Measurements from ENCODE around the gene GP5.

GP5 gene

GRCh38 chr3:194422188-194422587 is 23.1 kb upstream of the GP5 start:
- TF ChIP-seq CTCF (conservative IDR thresholded peaks at IDR 0.05) = no peak
- peak overlapping the region; percentile 30; the same call in 1 of the 2 replicates for H3K27ac ChIP-seq

GRCh38 chr3:194418671-194419070 is 19.6 kb upstream of the GP5 start:
- no peak overlapping the region for H3K27ac ChIP-seq
- no peak for TF ChIP-seq CTCF (conservative IDR thresholded peaks at IDR 0.05)

- TF ChIP-seq CTCF (conservative IDR thresholded peaks at IDR 0.05) = no peak
- H3K27ac ChIP-seq = no peak overlapping the region
These were observed 8.4 kb upstream of the GP5 start for GRCh38 chr3:194407423-194407822.

GRCh38 chr3:194405766-194406165 is 6.7 kb upstream of the GP5 start:
- no peak overlapping the region for H3K27ac ChIP-seq
- no peak for TF ChIP-seq CTCF (conservative IDR thresholded peaks at IDR 0.05)

GRCh38 chr3:194404365-194405140 is 5.5 kb upstream of the GP5 start:
- peak; percentile 80 for TF ChIP-seq CTCF (conservative IDR thresholded peaks at IDR 0.05)
- no peak overlapping the region for H3K27ac ChIP-seq

- no peak for TF ChIP-seq CTCF (conservative IDR thresholded peaks at IDR 0.05)
- no peak overlapping the region for H3K27ac ChIP-seq
These were observed 2.8 kb upstream of the GP5 start for GRCh38 chr3:194401868-194402329.

GRCh38 chr3:194401346-194401745 is 2.3 kb upstream of the GP5 start:
- no peak overlapping the region for H3K27ac ChIP-seq
- no peak for TF ChIP-seq CTCF (conservative IDR thresholded peaks at IDR 0.05)
